Measurements from ENCODE around the gene ITK. TPM values are rescaled to one million over a fixed set of nuclear protein-coding genes. Genes with fewer than 3 reads are reported as not detected.

The ITK gene
- total RNA-seq, 1 experiment from 2014 or later: not detected

DNA sequence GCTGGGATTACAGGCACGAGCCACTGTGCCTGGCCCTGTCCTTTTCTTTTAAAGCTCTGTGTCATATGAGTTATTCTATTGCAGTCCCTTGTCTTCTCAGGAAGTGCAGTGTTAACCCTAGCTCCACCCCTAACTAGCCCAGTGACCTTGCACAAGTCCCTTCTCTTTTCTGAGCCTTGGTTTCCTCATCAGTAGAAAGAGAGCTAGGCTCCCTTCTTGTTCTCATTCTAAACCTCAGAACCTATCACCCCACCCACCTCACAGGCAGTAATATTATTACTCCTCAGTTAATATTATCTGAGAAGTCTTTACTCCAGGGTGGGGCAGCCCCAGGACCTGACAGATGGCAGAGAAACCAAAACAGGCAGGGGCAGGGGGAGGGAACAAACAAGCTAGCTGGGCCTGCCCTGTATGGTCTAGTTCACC, 92.5 kb downstream of the ITK start:
- ChIA-PET CTCF (no interaction called here), POLR2A (interaction anchor here (0.5 kb wide), 1 partner anchor 378 kb away, joined by 4 read pairs; no protein-coding TSS in a partner anchor)
- Mint-ChIP-seq H3K27me3 (ENCODE audit: insufficient read depth, unreplicated experiment) (no peaks in the 10 kb centered on the region), H3K4me1 (ENCODE audit: low read depth, unreplicated experiment) (no peaks in the 10 kb centered on the region), H3K27ac (ENCODE audit: unreplicated experiment) (no peak overlapping the region), H3K9me3 (ENCODE audit: unreplicated experiment) (no peaks in the 10 kb centered on the region), H3K4me3 (ENCODE audit: unreplicated experiment) (no peak overlapping the region), H3K36me3 (ENCODE audit: insufficient read depth, unreplicated experiment) (no peaks in the 10 kb centered on the region)
- intact Hi-C loops (cut with micrococcal nuclease; ENCODE audit: unreplicated experiment): no loop called here
- H3K27me3 ChIP-seq (replicated peaks; ENCODE audit: control insufficient read depth, insufficient read depth, low read length): no peaks in the 10 kb centered on the region
- H3K36me3 ChIP-seq (ENCODE audit: control insufficient read depth, insufficient read depth, low read length): no peaks in the 10 kb centered on the region
- H3K4me1 ChIP-seq: no peaks in the 10 kb centered on the region
- H3K4me3 ChIP-seq (ENCODE audit: low read depth, low read length): no peak overlapping the region
- no TSS peak for BruUV-seq (replicated peaks)
- TF ChIP-seq, protein P1, sequence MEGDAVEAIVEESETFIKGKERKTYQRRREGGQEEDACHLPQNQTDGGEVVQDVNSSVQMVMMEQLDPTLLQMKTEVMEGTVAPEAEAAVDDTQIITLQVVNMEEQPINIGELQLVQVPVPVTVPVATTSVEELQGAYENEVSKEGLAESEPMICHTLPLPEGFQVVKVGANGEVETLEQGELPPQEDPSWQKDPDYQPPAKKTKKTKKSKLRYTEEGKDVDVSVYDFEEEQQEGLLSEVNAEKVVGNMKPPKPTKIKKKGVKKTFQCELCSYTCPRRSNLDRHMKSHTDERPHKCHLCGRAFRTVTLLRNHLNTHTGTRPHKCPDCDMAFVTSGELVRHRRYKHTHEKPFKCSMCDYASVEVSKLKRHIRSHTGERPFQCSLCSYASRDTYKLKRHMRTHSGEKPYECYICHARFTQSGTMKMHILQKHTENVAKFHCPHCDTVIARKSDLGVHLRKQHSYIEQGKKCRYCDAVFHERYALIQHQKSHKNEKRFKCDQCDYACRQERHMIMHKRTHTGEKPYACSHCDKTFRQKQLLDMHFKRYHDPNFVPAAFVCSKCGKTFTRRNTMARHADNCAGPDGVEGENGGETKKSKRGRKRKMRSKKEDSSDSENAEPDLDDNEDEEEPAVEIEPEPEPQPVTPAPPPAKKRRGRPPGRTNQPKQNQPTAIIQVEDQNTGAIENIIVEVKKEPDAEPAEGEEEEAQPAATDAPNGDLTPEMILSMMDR (IDR thresholded peaks at IDR 0.05; ENCODE audit: insufficient read depth in 1 of 2, low read depth in 1 of 2, low read length in 1 of 2, severe bottlenecking in 1 of 2, unreplicated experiment in 1 of 2): no peak
- DNase-seq: no peak
- H3K9me3 ChIP-seq: no peaks in the 10 kb centered on the region

DNA sequence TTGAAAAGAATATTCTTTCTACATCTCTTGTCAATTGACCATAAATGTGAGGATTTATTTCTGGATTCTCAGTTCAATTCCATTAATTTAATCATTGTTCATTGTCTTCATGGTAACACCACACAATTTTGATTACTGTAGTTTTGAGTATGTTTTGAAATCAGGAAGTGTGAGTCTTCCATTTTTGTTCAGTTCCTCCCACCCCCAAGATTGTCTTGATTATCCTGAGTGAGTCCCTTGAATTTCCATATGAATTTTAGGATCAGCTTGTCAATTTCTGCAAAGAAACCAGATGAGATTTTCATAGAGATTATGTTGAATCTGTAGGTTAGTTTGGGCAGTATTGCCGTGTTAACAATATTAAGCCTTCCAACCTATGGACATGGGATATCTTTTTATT, 94.8 kb downstream of the ITK start:
- Mint-ChIP-seq H3K4me3 (ENCODE audit: unreplicated experiment) (no peak overlapping the region), H3K36me3 (ENCODE audit: insufficient read depth, unreplicated experiment) (no peaks in the 10 kb centered on the region), H3K27ac (ENCODE audit: unreplicated experiment) (no peak overlapping the region), H3K9me3 (ENCODE audit: unreplicated experiment) (no peaks in the 10 kb centered on the region), H3K27me3 (ENCODE audit: insufficient read depth, unreplicated experiment) (no peaks in the 10 kb centered on the region), H3K4me1 (ENCODE audit: low read depth, unreplicated experiment) (no peaks in the 10 kb centered on the region)
- no TSS peak for BruUV-seq (replicated peaks)
- Histone ChIP-seq H3K4me1 (no peaks in the 10 kb centered on the region), H3K4me3 (ENCODE audit: low read depth, low read length) (no peak overlapping the region), H3K36me3 (ENCODE audit: control insufficient read depth, insufficient read depth, low read length) (no peaks in the 10 kb centered on the region), H3K9me3 (no peaks in the 10 kb centered on the region), H3K27me3 (replicated peaks; ENCODE audit: control insufficient read depth, insufficient read depth, low read length) (no peaks in the 10 kb centered on the region)
- DNase-seq: no peak
- TF ChIP-seq, protein P1 (IDR thresholded peaks at IDR 0.05; ENCODE audit: insufficient read depth in 1 of 2, low read depth in 1 of 2, low read length in 1 of 2, severe bottlenecking in 1 of 2, unreplicated experiment in 1 of 2): no peak
- ChIA-PET CTCF (no interaction called here), POLR2A (no interaction called here)
- intact Hi-C loops (cut with micrococcal nuclease; ENCODE audit: unreplicated experiment): no loop called here

DNA sequence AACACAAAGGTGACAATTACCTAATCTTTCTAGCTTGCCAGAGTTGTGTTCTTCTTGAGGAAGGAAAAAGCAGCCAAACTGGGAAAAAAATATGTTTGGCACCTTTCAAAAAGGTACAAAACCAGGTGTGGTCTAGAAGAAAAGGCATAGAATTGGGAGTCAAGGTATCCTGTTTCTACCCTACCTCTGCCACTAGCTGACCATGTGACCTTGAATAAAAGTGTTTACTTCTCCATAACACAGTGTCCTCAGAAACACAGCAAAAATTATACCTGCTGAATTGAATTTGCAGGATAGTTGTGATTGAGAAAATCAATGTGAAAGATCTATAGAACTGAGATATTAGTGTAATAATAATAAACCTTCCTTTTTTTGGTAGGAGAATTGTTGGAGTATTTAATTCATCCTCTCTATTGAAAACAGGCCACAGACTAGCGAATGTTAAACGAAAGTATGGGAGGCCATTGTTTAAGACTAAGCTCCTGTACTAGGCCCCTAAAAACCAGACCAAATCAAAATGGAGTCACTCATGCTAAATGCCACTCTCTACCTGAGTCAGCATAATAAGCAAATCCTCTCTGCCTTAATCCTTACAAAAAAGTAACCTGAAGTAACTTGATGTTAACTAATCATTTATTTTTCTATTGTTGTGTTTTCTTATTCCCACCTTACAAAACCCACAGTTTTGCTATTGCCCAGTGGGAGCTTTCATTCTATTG, 97.8 kb downstream of the ITK start:
- H3K9me3 Mint-ChIP-seq (ENCODE audit: unreplicated experiment): no peaks in the 10 kb centered on the region
- Histone ChIP-seq H3K9me3 (no peaks in the 10 kb centered on the region), H3K27me3 (replicated peaks; ENCODE audit: control insufficient read depth, insufficient read depth, low read length) (no peaks in the 10 kb centered on the region), H3K36me3 (ENCODE audit: control insufficient read depth, insufficient read depth, low read length) (no peaks in the 10 kb centered on the region), H3K4me3 (ENCODE audit: low read depth, low read length) (no peak overlapping the region), H3K4me1 (no peaks in the 10 kb centered on the region)
- ChIA-PET CTCF (no interaction called here), POLR2A (no interaction called here)
- no peaks in the 10 kb centered on the region for H3K4me1 Mint-ChIP-seq (ENCODE audit: low read depth, unreplicated experiment)
- H3K36me3 Mint-ChIP-seq (ENCODE audit: insufficient read depth, unreplicated experiment): no peaks in the 10 kb centered on the region
- no peak overlapping the region for H3K27ac Mint-ChIP-seq (ENCODE audit: unreplicated experiment)
- H3K4me3 Mint-ChIP-seq (ENCODE audit: unreplicated experiment): no peak overlapping the region
- BruUV-seq (replicated peaks): no TSS peak
- no peaks in the 10 kb centered on the region for H3K27me3 Mint-ChIP-seq (ENCODE audit: insufficient read depth, unreplicated experiment)
- DNase-seq: no peak
- TF ChIP-seq, protein P1 (IDR thresholded peaks at IDR 0.05; ENCODE audit: insufficient read depth in 1 of 2, low read depth in 1 of 2, low read length in 1 of 2, severe bottlenecking in 1 of 2, unreplicated experiment in 1 of 2): no peak
- intact Hi-C loops (cut with micrococcal nuclease; ENCODE audit: unreplicated experiment): no loop called here
